DOHH2 (cell line): ENCODE data around the gene MT4.

Source experiments
- H3F3A ChIP-seq: fragments of 200-600 bp; sonication (generic), shearing (Covaris generic); 2 replicates; pipeline ENCODE4 v1.6.0; 2016; ENCODE audit warnings: antibody characterized with exemption, mild to moderate bottlenecking; ENCODE audit not compliant: control insufficient read depth, insufficient read depth
- H3K27ac ChIP-seq: fragments of 200-600 bp; sonication (generic); 2 replicates; pipeline ENCODE4 v1.5.1; 2014; ENCODE audit warnings: low read depth, mild to moderate bottlenecking, low read length, moderate library complexity
- H3K27me3 ChIP-seq: fragments of 200-600 bp; sonication (generic); 2 replicates; pipeline ENCODE4 v1.6.1; 2014; ENCODE audit warnings: mild to moderate bottlenecking, low read length, mixed read lengths; ENCODE audit not compliant: control insufficient read depth
- H3K36me3 ChIP-seq: fragments of 200-600 bp; sonication (generic); 2 replicates; pipeline ENCODE4 v1.6.1; 2014; ENCODE audit warnings: mild to moderate bottlenecking, low read length, moderate library complexity, mixed read lengths; ENCODE audit not compliant: control insufficient read depth
- H3K4me1 ChIP-seq: fragments of 200-600 bp; sonication (generic); 2 replicates; pipeline ENCODE4 v1.6.1; 2014; ENCODE audit warnings: mild to moderate bottlenecking, low read length, mixed read lengths; ENCODE audit not compliant: control insufficient read depth
- H3K4me2 ChIP-seq: fragments of 200-600 bp; sonication (generic); 2 replicates; pipeline ENCODE4 v1.6.0; 2014; ENCODE audit warnings: mild to moderate bottlenecking, low read length, moderate library complexity
- H3K4me3 ChIP-seq: fragments of 200-600 bp; sonication (generic); 2 replicates; pipeline ENCODE4 v1.5.1; 2014; ENCODE audit warnings: mild to moderate bottlenecking, low read length, mixed read lengths
- H3K79me2 ChIP-seq: fragments of 200-600 bp; sonication (generic); 2 replicates; pipeline ENCODE4 v1.6.1; 2014; ENCODE audit warnings: mild to moderate bottlenecking, low read length, mixed read lengths; ENCODE audit not compliant: control insufficient read depth
- H3K9me2 ChIP-seq: fragments of 200-600 bp; sonication (generic); replicated peaks from 2 replicates; pipeline ENCODE4 v1.6.1; 2014; ENCODE audit warnings: mild to moderate bottlenecking, low read length, mixed read lengths; ENCODE audit not compliant: control insufficient read depth
- H3K9me3 ChIP-seq: fragments of 200-600 bp; sonication (generic); 2 replicates; pipeline ENCODE4 v1.6.1; 2014; ENCODE audit warnings: antibody characterized with exemption, low read length, mixed read lengths; ENCODE audit not compliant: control insufficient read depth, insufficient read depth
- H4K20me1 ChIP-seq: fragments of 200-600 bp; sonication (generic); 2 replicates; pipeline ENCODE4 v1.6.0; 2014; ENCODE audit warnings: low read depth, mild to moderate bottlenecking, antibody characterized with exemption, low read length, moderate library complexity; ENCODE audit not compliant: control insufficient read depth, insufficient read depth
- CTCF ChIP-seq: fragments of 200-600 bp; sonication (generic); IDR thresholded peaks from one replicate; pipeline ENCODE4 v1.5.1; 2014; ENCODE audit warnings: antibody characterized with exemption, mild to moderate bottlenecking, low read depth, low read length; ENCODE audit not compliant: poor library complexity, severe bottlenecking
- EZH2phosphoT487 ChIP-seq: fragments of 200-600 bp; sonication (generic); IDR thresholded peaks from 2 replicates; pipeline ENCODE4 v1.6.1; 2017; ENCODE audit warnings: borderline replicate concordance, mild to moderate bottlenecking, antibody characterized with exemption, low read length, moderate library complexity, mixed read lengths

The MT4 gene

GRCh38 chr16:56617212-56618085 is 52.6 kb downstream of the MT4 start:
- peaks cover 22% of the 10 kb centered on the region; the same call in 1 of the 2 replicates for H3K27me3 ChIP-seq
- H3F3A ChIP-seq, result no peaks in the 10 kb centered on the region
- no peaks in the 10 kb centered on the region for H3K36me3 ChIP-seq
- no peak overlapping the region for H3K4me3 ChIP-seq
- no peaks in the 10 kb centered on the region for H3K9me3 ChIP-seq
- H3K9me2 ChIP-seq, result no peaks in the 10 kb centered on the region
- no peaks in the 10 kb centered on the region for H3K79me2 ChIP-seq
- no peaks in the 10 kb centered on the region for H4K20me1 ChIP-seq
- no peak for TF ChIP-seq EZH2phosphoT487
- no peak for TF ChIP-seq CTCF
- H3K4me2 ChIP-seq, result no peak overlapping the region
- no peaks in the 10 kb centered on the region for H3K4me1 ChIP-seq
- H3K27ac ChIP-seq, result no peak overlapping the region

- TF ChIP-seq CTCF (no peak), EZH2phosphoT487 (no peak)
- Histone ChIP-seq H3K79me2 (no peaks in the 10 kb centered on the region), H3K36me3 (no peaks in the 10 kb centered on the region), H3K4me2 (no peak overlapping the region), H3K4me3 (no peak overlapping the region), H3K9me2 (no peaks in the 10 kb centered on the region), H3K4me1 (no peaks in the 10 kb centered on the region), H3K27me3 (peaks cover 22% of the 10 kb centered on the region; the same call in 1 of the 2 replicates), H4K20me1 (no peaks in the 10 kb centered on the region), H3K9me3 (no peaks in the 10 kb centered on the region), H3F3A (no peaks in the 10 kb centered on the region), H3K27ac (no peak overlapping the region)
Observed at GRCh38 chr16:56618138-56618537, 53.3 kb downstream of the MT4 start.
